H1 (cell line): ENCODE results near the gene TBX21. TPM values are rescaled to one million over a fixed set of nuclear protein-coding genes. Genes with fewer than 3 reads are reported as not detected.

ENCODE experiments used
- CTCF ChIA-PET: fragments of 300-600 bp; sonication (Branson Sonifier 250); formaldehyde crosslinking; loops from one replicate; lab custom pipeline; 2021; ENCODE audit not compliant: partially characterized antibody; lab: Charles Lee
- POLR2A ChIA-PET: fragments of 300-600 bp; sonication (Branson Sonifier 250); formaldehyde crosslinking; loops from one replicate; lab custom pipeline; 2021; ENCODE audit warnings: inconsistent platforms; ENCODE audit not compliant: partially characterized antibody; lab: Charles Lee
- DNase-seq, 2 experiments: peaks; one replicate each; pipeline versions ENCODE4 v3.0.0 to v3.0.0-alpha.2; 2010 to 2022; ENCODE audit warnings: low spot score in 2 of 2, low read depth in 1 of 2, mixed read lengths in 1 of 2
- FAIRE-seq: peaks from 2 replicates; lab custom pipeline; 2011; peaks lifted over from hg19 to GRCh38; lab: Jason Lieb, UNC
- H2AFZ ChIP-seq: 2 replicates; pipeline ENCODE4 v1.8.1; 2012; ENCODE audit warnings: low read length, inconsistent platforms
- H2AK5ac ChIP-seq: 2 replicates; pipeline ENCODE4 v1.6.1; 2013; ENCODE audit warnings: low read depth, low read length
- H2BK120ac ChIP-seq: replicated peaks from 2 replicates; pipeline ENCODE3; 2013; ENCODE audit warnings: low read depth, low read length, inconsistent platforms
- H2BK12ac ChIP-seq: 2 replicates; pipeline ENCODE4 v1.6.1; 2013; ENCODE audit warnings: low read depth, low read length
- H2BK15ac ChIP-seq: 2 replicates; pipeline ENCODE4 v1.6.1; 2013; ENCODE audit warnings: low read length
- H2BK20ac ChIP-seq: 2 replicates; pipeline ENCODE4 v1.6.1; 2013; ENCODE audit warnings: low read length
- H2BK5ac ChIP-seq: 2 replicates; pipeline ENCODE4 v1.6.1; 2013; ENCODE audit warnings: low read depth, low read length
- H3K14ac ChIP-seq: 2 replicates; pipeline ENCODE4 v1.6.1; 2013; ENCODE audit warnings: inconsistent platforms; ENCODE audit not compliant: insufficient read length
- H3K18ac ChIP-seq: 2 replicates; pipeline ENCODE4 v1.6.1; 2013; ENCODE audit warnings: low read length; ENCODE audit errors: extremely low read depth
- H3K23ac ChIP-seq: 2 replicates; pipeline ENCODE4 v1.6.1; 2013; ENCODE audit warnings: inconsistent platforms; ENCODE audit not compliant: insufficient read length
- H3K23me2 ChIP-seq: 2 replicates; pipeline ENCODE4 v1.6.1; 2013; ENCODE audit warnings: low read depth, low read length
- H3K27ac ChIP-seq: 2 replicates; pipeline ENCODE4 v1.6.1; 2011; ENCODE audit warnings: low read depth, low read length, inconsistent platforms
- H3K27me3 ChIP-seq, 4 experiments: replicated peaks in 1 of 4; 1 replicate in 1 of 4; 2 replicates in 3 of 4; pipeline versions ENCODE4 v1.6.1 to v1.8.1; 2011 to 2013; ENCODE audit warnings: low read length in 3 of 4, mild to moderate bottlenecking in 3 of 4, inconsistent platforms in 2 of 4, mixed read lengths in 2 of 4, moderate library complexity in 1 of 4; ENCODE audit not compliant: control insufficient read depth in 3 of 4, insufficient read depth in 3 of 4; ENCODE audit errors: extremely low read depth in 1 of 4
- H3K36me3 ChIP-seq, 4 experiments: 2 replicates each; pipeline versions ENCODE4 v1.6.1 to v1.8.1; 2011 to 2013; ENCODE audit warnings: mild to moderate bottlenecking in 4 of 4, low read length in 3 of 4, moderate library complexity in 2 of 4, control low read depth in 1 of 4, inconsistent platforms in 1 of 4; ENCODE audit not compliant: insufficient read depth in 4 of 4, control insufficient read depth in 2 of 4
- H3K4ac ChIP-seq: replicated peaks from 2 replicates; pipeline ENCODE3; 2013; ENCODE audit warnings: low read length, low read depth, mixed read lengths, inconsistent platforms; ENCODE audit not compliant: insufficient read length
- H3K4me1 ChIP-seq, 4 experiments: replicated peaks in 1 of 4; 1 replicate in 1 of 4; 2 replicates in 3 of 4; pipeline versions ENCODE4 v1.6.1 to v1.8.1; 2011 to 2013; ENCODE audit warnings: low read length in 3 of 4, inconsistent platforms in 2 of 4, mixed read lengths in 1 of 4; ENCODE audit not compliant: insufficient read depth in 4 of 4, control insufficient read depth in 3 of 4
- H3K4me2 ChIP-seq, 2 experiments: 2 replicates each; pipeline versions ENCODE4 v1.6.1 to v1.8.1; 2011 to 2013; ENCODE audit warnings: low read depth in 2 of 2, low read length in 2 of 2, control low read depth in 1 of 2, inconsistent platforms in 1 of 2, mild to moderate bottlenecking in 1 of 2; ENCODE audit not compliant: insufficient read depth in 1 of 2
- H3K4me3 ChIP-seq, 4 experiments: fragments of 200-600, 300-600 bp in 1 of 4; sonication (generic), shearing (Covaris generic), sonication (Bioruptor Twin) in 1 of 4; 2 replicates each; pipeline versions ENCODE4 v1.5.1 to v1.8.1; 2011 to 2016; ENCODE audit warnings: low read length in 4 of 4, low read depth in 3 of 4, control low read depth in 2 of 4, inconsistent platforms in 2 of 4, mild to moderate bottlenecking in 2 of 4, mixed read lengths in 1 of 4, moderate library complexity in 1 of 4; ENCODE audit not compliant: insufficient read depth in 2 of 4; ENCODE audit errors: extremely low read depth in 1 of 4
- H3K56ac ChIP-seq: replicated peaks from 2 replicates; pipeline ENCODE3; 2013; ENCODE audit warnings: low read depth, mild to moderate bottlenecking, mixed read lengths, low read length, inconsistent platforms; ENCODE audit not compliant: insufficient read length
- H3K79me1 ChIP-seq: 2 replicates; pipeline ENCODE4 v1.6.1; 2013; ENCODE audit warnings: low read depth, low read length, control low read depth
- H3K79me2 ChIP-seq, 2 experiments: 2 replicates each; pipeline versions ENCODE4 v1.6.1 to v1.8.1; 2012 to 2013; ENCODE audit warnings: low read length in 2 of 2, mild to moderate bottlenecking in 2 of 2, inconsistent platforms in 1 of 2; ENCODE audit not compliant: insufficient read depth in 2 of 2, control insufficient read depth in 1 of 2
- H3K9ac ChIP-seq, 4 experiments: replicated peaks in 1 of 4; 1 replicate in 1 of 4; 2 replicates in 3 of 4; pipeline versions ENCODE4 v1.6.1 to v1.8.1; 2011 to 2013; ENCODE audit warnings: low read depth in 3 of 4, low read length in 3 of 4, control low read depth in 2 of 4, mild to moderate bottlenecking in 2 of 4, moderate library complexity in 2 of 4, inconsistent platforms in 1 of 4; ENCODE audit errors: extremely low read depth in 1 of 4
- H3K9me3 ChIP-seq, 2 experiments: 2 replicates each; pipeline versions ENCODE4 v1.6.1 to v1.8.1; 2012 to 2013; ENCODE audit warnings: mild to moderate bottlenecking in 2 of 2, moderate library complexity in 2 of 2, control low read depth in 1 of 2, inconsistent platforms in 1 of 2, low read depth in 1 of 2, low read length in 1 of 2, mixed read lengths in 1 of 2; ENCODE audit not compliant: insufficient read depth in 2 of 2
- H4K20me1 ChIP-seq, 2 experiments: replicated peaks in 1 of 2; 2 replicates each; pipeline versions ENCODE3 to v1.8.1; 2011 to 2013; ENCODE audit warnings: inconsistent platforms in 2 of 2, low read length in 2 of 2, mild to moderate bottlenecking in 1 of 2; ENCODE audit not compliant: insufficient read depth in 2 of 2, control insufficient read depth in 1 of 2
- H4K5ac ChIP-seq: 2 replicates; pipeline ENCODE4 v1.6.1; 2013; ENCODE audit warnings: low read length, low read depth, mixed read lengths, inconsistent platforms; ENCODE audit not compliant: insufficient read length
- H4K8ac ChIP-seq: 2 replicates; pipeline ENCODE4 v1.8.0; 2013; ENCODE audit warnings: mild to moderate bottlenecking, moderate library complexity, low read length, inconsistent platforms; ENCODE audit not compliant: insufficient read depth; ENCODE audit errors: extremely low read depth
- H4K91ac ChIP-seq: replicated peaks from 2 replicates; pipeline ENCODE3; 2013; ENCODE audit warnings: low read length, mixed read lengths, inconsistent platforms; ENCODE audit not compliant: insufficient read length
- BACH1 ChIP-seq: IDR thresholded peaks from 2 replicates; pipeline ENCODE4 v1.6.1; 2012; ENCODE audit warnings: low read length, improper control_type of control experiment
- CEBPB ChIP-seq: IDR thresholded peaks from 2 replicates; pipeline ENCODE4 v1.6.1; 2012; ENCODE audit warnings: low read depth, low read length
- SUZ12 ChIP-seq: fragments of 200-600 bp; sonication (generic); IDR thresholded peaks from 2 replicates; pipeline ENCODE4 v1.6.1; 2012; ENCODE audit warnings: mild to moderate bottlenecking, inconsistent platforms, low read length, moderate library complexity, mixed read lengths
- TEAD4 ChIP-seq: IDR thresholded peaks from 2 replicates; pipeline ENCODE4 v1.6.1; 2012; ENCODE audit warnings: low read depth, low read length, inconsistent platforms, mixed read lengths
- WGBS, 2 experiments: shearing (Covaris generic) in 1 of 2; methylation state at CpG; one replicate each; pipeline versions ENCODE4 v1.1.6 to v1.1.7; 2013 to 2015; ENCODE audit warnings: low lambda C conversion rate in 2 of 2, mixed read lengths in 2 of 2, inconsistent platforms in 1 of 2, low coverage in 1 of 2, missing lambda C conversion rate in 1 of 2; ENCODE audit not compliant: insufficient replicate concordance in 2 of 2, insufficient coverage in 1 of 2, insufficient read length in 1 of 2; ENCODE audit errors: extremely low coverage in 1 of 2, missing lambda C conversion rate in 1 of 2; 5-methylcytosine and 5-hydroxymethylcytosine counted together
- polyA plus RNA-seq, 7 experiments: library from polyadenylated mRNA; depleted of rRNA in 3 of 7; stranded (reverse) in 5 of 7; unstranded in 2 of 7; fragments of >200 nt in 5 of 7; fragments of 200-250 nt in 2 of 7; gene quantifications; 1 replicate in 5 of 7; 2 replicates in 1 of 7; 4 replicates in 1 of 7; pipeline versions ENCODE4 v1.2.1 to v1.2.3, GENCODE V29; 2011 to 2013; ENCODE audit warnings: missing spikeins in 2 of 7, mixed read lengths in 2 of 7
- total RNA-seq: library from RNA; stranded (reverse); fragmentation: NEBNext Ultra II Directional; extraction: Animal tissue kit (Norgen Biotek cat#: 25700); gene quantifications from 2 replicates; pipeline ENCODE4 v1.2.1, GENCODE V29; 2021
- TF ChIP-seq, protein P1 (sequence below), 3 experiments: IDR thresholded peaks; 1 replicate in 2 of 3; 2 replicates in 1 of 3; pipeline versions ENCODE4 v1.5.1 to v1.6.1; 2011; ENCODE audit warnings: low read length in 3 of 3, mild to moderate bottlenecking in 3 of 3, inconsistent platforms in 2 of 3, low read depth in 1 of 3, moderate library complexity in 1 of 3; ENCODE audit not compliant: insufficient read depth in 1 of 3; ENCODE audit errors: control extremely low read depth in 1 of 3
- TF ChIP-seq, protein P2 (sequence below): IDR thresholded peaks from 2 replicates; pipeline ENCODE4 v1.6.1; 2012; ENCODE audit warnings: low read length, inconsistent platforms

The TBX21 gene
- total and polyA plus RNA-seq, 2 of the 8 experiments (the other 6 are each of a cell fraction or from before 2014, with no cell fraction given) = not detected

DNA sequence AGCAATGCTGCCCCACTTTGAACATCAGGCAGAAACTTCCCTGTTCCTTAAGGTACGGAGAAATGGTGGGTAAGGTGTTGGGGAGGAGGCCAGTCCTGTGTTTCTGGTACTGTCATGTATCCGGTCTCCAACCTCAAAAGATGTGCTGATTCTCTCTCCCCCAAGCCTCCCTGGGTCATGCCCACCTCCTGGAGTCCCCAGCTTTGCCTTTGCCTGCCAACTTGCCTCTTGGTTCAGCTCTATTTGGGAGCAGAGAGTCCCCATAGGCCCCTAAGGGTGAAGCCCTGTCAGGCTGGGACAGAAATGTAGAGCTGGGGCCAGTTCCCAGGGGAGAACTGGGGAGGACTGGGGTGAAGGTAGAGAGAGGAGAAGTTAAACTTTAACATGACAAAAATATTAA is 1.6 kb upstream of the TBX21 start:
- H3K23me2 ChIP-seq = peaks cover 9% of the 10 kb centered on the region
- no peak overlapping the region for H3K14ac ChIP-seq
- H2BK120ac ChIP-seq = no peak overlapping the region
- no peak overlapping the region for H3K4me3 ChIP-seq
- H2BK20ac ChIP-seq = no peak overlapping the region
- H2AFZ ChIP-seq = no peak overlapping the region
- H2BK5ac ChIP-seq = no peak overlapping the region
- H3K9ac ChIP-seq = no peak overlapping the region
- FAIRE-seq (no peak), DNase-seq (no peak)
- no peak overlapping the region for H3K4ac ChIP-seq
- peaks cover 0 to 2% of the 10 kb centered on the region in 2 experiments for H4K20me1 ChIP-seq
- H2BK12ac ChIP-seq = no peak overlapping the region
- H4K8ac ChIP-seq = no peak overlapping the region
- peaks cover 0 to 4% (median 0%) of the 10 kb centered on the region in 4 experiments; a peak in 1 of 8 replicates for H3K36me3 ChIP-seq
- no peak overlapping the region for H3K56ac ChIP-seq
- no peak overlapping the region for H4K5ac ChIP-seq
- no peak overlapping the region for H4K91ac ChIP-seq
- H3K27me3 ChIP-seq = peaks cover 28 to 55% (median 49%) of the 10 kb centered on the region in 4 experiments
- H2AK5ac ChIP-seq = no peak overlapping the region
- H3K79me1 ChIP-seq = no peaks in the 10 kb centered on the region
- no peak overlapping the region for H2BK15ac ChIP-seq
- no peak overlapping the region for H3K4me2 ChIP-seq
- no peaks in the 10 kb centered on the region for H3K79me2 ChIP-seq
- 84% methylated on average over 2 of the region's 2 CpGs; no CpG with 5 or more reads in 1 of the 2 experiments for WGBS, 2 experiments
- H3K23ac ChIP-seq = no peak overlapping the region
- no peak overlapping the region for H3K18ac ChIP-seq
- no peak overlapping the region for H3K27ac ChIP-seq
- no peaks in the 10 kb centered on the region for H3K9me3 ChIP-seq
- POLR2A ChIA-PET = interaction anchor here (1.0 to 2.2 kb wide), 3 partner anchors 12 to 39 kb away, joined by 3 to 8 read pairs (median 3); no protein-coding TSS in a partner anchor
- CTCF ChIA-PET = interaction anchor here (0.9 to 24.7 kb wide), 5 partner anchors 10 to 45 kb away, joined by 3 to 441 read pairs (median 7); partner anchors contain the start of gene TBKBP1
- H3K4me1 ChIP-seq = peaks cover 0 to 13% (median 2%) of the 10 kb centered on the region in 4 experiments; a peak in 2 of 7 replicates
- TF ChIP-seq CEBPB = no peak
- TF ChIP-seq, protein P1, sequence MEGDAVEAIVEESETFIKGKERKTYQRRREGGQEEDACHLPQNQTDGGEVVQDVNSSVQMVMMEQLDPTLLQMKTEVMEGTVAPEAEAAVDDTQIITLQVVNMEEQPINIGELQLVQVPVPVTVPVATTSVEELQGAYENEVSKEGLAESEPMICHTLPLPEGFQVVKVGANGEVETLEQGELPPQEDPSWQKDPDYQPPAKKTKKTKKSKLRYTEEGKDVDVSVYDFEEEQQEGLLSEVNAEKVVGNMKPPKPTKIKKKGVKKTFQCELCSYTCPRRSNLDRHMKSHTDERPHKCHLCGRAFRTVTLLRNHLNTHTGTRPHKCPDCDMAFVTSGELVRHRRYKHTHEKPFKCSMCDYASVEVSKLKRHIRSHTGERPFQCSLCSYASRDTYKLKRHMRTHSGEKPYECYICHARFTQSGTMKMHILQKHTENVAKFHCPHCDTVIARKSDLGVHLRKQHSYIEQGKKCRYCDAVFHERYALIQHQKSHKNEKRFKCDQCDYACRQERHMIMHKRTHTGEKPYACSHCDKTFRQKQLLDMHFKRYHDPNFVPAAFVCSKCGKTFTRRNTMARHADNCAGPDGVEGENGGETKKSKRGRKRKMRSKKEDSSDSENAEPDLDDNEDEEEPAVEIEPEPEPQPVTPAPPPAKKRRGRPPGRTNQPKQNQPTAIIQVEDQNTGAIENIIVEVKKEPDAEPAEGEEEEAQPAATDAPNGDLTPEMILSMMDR (IDR thresholded peaks at IDR 0.05; ENCODE audit: control extremely low read depth in 1 of 3, insufficient read depth in 1 of 3, low read depth in 1 of 3, low read length in 3 of 3) = no peak
- TF ChIP-seq, protein P2, sequence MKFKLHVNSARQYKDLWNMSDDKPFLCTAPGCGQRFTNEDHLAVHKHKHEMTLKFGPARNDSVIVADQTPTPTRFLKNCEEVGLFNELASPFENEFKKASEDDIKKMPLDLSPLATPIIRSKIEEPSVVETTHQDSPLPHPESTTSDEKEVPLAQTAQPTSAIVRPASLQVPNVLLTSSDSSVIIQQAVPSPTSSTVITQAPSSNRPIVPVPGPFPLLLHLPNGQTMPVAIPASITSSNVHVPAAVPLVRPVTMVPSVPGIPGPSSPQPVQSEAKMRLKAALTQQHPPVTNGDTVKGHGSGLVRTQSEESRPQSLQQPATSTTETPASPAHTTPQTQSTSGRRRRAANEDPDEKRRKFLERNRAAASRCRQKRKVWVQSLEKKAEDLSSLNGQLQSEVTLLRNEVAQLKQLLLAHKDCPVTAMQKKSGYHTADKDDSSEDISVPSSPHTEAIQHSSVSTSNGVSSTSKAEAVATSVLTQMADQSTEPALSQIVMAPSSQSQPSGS = no peak
- no peak for TF ChIP-seq BACH1
- TF ChIP-seq SUZ12 = no peak
- TF ChIP-seq TEAD4 = no peak
